Ovary (tissue), 3 donors: Measurements from ENCODE around the gene PAPLN.

ENCODE experiments used
- CTCF ChIP-seq, 3 donors: fragments of 450-650 bp in 2 of 3; fragments of 200-600 bp in 1 of 3; IDR thresholded peaks; one replicate each; pipeline versions ENCODE4 v1.5.1 to v1.8.0; 2016 to 2022; ENCODE audit warnings: antibody characterized with exemption in 3 of 3, mild to moderate bottlenecking in 1 of 3
- POLR2A ChIP-seq: fragments of 450-650 bp; IDR thresholded peaks from one replicate; pipeline ENCODE4 v1.6.1; 2017; ENCODE audit warnings: antibody characterized with exemption, mild to moderate bottlenecking, moderate library complexity
- donor health status: DM: no; HTN: no; CAD: no.

GRCh38 chr14:73238941-73239340, 1.6 kb downstream of the PAPLN start:
- TF ChIP-seq CTCF (IDR thresholded peaks at IDR 0.05) (no peak), POLR2A (no peak)
